HPDE6-E6E7 (cell line): ENCODE data around the gene FOXP2.

Source experiments
- DNase-seq: peaks from one replicate; pipeline ENCODE4 v3.0.0; 2011; ENCODE audit warnings: missing footprints; ENCODE audit errors: extremely low spot score

Gene FOXP2

DNA sequence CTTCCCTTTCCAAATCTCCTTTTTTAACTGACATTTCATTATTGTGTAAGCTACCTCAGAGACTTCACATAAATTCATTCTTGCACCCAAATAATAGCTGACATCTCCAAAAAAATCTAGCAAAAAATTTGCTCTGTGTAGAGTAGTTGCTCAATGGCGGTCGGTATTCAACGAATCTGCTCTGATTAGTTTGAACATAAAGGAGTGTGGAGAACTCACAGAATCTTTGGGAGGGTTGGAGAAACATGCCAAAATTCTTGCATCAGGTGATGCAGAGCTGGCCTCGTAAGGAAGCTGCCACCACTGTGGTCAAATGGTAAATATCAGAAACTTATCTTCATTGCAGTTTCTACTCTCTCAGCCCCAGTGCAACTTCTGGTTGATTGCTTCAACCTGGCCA is 306.1 kb downstream of the FOXP2 start:
- no peak for DNase-seq

DNA sequence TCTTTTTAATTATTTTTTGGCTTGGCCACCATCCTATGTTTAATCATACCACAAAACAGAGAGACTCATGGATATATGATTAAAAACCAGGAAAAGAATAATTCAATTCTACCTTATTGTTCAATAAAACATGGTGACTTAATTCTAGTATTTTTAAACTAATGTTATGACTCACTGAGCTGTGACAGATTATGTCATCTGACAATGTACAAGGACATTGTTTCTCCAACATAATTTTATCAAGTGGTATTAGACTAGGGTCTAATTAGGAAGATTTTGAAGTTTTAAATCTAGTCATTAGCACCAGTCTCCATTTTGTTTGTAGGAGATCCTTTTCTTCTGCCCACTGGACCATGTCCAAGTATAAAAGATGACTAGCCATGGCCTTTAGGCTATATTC is 307.9 kb downstream of the FOXP2 start:
- no peak for DNase-seq

DNA sequence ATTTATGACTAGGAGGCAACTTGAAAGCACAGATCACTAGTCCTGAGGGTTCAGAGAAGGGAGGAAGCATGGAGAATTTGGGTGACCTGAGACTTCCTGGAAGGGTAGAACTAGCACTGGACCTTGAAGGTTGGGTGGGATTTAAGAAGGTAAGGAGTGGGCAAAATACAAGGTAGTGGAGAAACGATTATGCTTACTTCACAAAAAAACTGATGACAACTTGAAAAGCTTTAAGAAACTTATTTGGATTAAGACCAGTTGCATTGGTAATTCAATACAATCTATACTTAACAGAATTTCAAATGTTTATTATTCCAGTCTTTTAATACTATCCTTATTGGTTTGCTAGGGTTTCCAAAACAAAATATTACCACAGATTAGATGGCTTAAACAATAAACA is 308.7 kb downstream of the FOXP2 start:
- no peak for DNase-seq

DNA sequence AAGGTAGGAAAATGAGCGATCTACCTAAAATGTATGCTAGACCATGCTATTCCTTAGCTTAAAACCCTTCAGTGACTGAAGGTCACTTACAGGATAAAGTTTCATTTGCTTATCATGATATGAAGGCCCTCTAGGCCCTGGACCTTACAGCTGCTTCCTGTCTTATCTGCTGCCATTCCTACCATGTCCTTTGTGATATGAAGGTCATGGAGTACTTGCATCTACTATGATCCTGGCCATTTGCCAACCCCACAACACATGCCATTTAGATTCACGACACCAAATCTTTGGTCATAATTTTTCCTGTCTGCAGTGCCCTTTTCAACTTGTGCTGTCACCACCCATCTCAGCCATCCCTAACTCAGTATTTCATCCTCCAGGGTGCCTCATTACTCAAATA is 325.5 kb downstream of the FOXP2 start:
- no peak for DNase-seq

DNA sequence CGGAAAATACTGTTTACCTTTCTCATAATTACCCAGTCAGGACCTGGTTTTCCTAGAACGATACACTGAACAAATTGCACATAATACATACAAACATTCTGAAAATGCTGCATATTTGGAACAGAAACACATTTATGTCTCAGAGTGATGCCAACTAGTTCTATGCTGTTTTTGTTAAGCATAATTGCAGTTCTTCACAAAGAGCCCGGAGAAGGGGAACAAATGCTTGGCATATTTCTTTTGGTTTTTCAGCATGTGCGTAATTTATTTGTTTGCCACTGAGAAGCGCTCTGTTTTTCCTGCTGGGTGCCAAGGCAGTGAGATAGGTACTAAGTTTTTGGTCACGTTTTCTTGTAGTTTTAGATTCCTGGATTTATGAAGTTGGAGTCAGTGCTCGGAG is 326.3 kb downstream of the FOXP2 start:
- DNase-seq = no peak

DNA sequence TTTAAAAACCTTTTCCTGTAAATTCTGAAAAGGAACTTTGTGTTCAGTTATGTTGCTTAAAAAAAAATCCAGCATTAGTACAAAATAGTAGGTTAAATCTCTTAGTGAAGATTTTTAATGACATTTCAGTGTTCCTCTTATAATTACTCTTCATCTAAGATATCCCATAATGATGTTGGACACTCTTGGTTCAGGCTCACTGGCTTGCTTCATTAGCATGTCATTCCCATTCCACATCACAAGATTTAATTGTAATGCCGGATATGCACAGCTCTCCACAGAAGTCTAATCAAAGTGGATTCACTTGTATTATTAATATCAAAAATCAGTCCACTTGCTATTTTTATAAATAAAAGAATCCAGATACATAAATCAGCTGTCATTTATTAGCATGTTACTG is 327.3 kb downstream of the FOXP2 start:
- DNase-seq = no peak
